ENCODE results near the gene FLVCR2.

- TF ChIP-seq, protein P1, sequence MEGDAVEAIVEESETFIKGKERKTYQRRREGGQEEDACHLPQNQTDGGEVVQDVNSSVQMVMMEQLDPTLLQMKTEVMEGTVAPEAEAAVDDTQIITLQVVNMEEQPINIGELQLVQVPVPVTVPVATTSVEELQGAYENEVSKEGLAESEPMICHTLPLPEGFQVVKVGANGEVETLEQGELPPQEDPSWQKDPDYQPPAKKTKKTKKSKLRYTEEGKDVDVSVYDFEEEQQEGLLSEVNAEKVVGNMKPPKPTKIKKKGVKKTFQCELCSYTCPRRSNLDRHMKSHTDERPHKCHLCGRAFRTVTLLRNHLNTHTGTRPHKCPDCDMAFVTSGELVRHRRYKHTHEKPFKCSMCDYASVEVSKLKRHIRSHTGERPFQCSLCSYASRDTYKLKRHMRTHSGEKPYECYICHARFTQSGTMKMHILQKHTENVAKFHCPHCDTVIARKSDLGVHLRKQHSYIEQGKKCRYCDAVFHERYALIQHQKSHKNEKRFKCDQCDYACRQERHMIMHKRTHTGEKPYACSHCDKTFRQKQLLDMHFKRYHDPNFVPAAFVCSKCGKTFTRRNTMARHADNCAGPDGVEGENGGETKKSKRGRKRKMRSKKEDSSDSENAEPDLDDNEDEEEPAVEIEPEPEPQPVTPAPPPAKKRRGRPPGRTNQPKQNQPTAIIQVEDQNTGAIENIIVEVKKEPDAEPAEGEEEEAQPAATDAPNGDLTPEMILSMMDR (conservative IDR thresholded peaks at IDR 0.05; ENCODE audit: low read depth, low read length): no peak
- TF ChIP-seq EZH2 (IDR thresholded peaks at IDR 0.05; ENCODE audit: low read length, unreplicated experiment) (no peak), EZH2phosphoT487 (IDR thresholded peaks at IDR 0.05; ENCODE audit: borderline replicate concordance, low read length) (no peak)
Measured at GRCh38 chr14:75591987-75592575, 13.7 kb downstream of the FLVCR2 start.

All from PC-3 (cell line).